Measurements from ENCODE around the gene BRI3. TPM values are rescaled to one million over a fixed set of nuclear protein-coding genes. Genes with fewer than 3 reads are reported as not detected.

BRI3 gene, protein sequence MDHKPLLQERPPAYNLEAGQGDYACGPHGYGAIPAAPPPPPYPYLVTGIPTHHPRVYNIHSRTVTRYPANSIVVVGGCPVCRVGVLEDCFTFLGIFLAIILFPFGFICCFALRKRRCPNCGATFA
- 52.4 and 61.9 TPM in 2 replicates for total RNA-seq

GRCh38 chr7:98280791-98281756 is at the start of gene BRI3:
TSS of gene BRI3 (plus strand) at chr7:98281686. CDS start at chr7:98281796, 110 bp downstream.

GRCh38 chr7:98251601-98252424 is 29.7 kb upstream of the BRI3 start, which contains the start of gene TECPR1:
TSS of gene TECPR1 (minus strand) at chr7:98252232. CDS start at chr7:98246146, 6,086 bp downstream.

Other genes with a start within 250 kb of the BRI3 start
- gene LMTK2, start 174.8 kb upstream of the BRI3 start, total RNA-seq: 6.4 and 7.3 TPM in 2 replicates
- not detected in 2 replicates for gene BHLHA15, start 70.2 kb upstream of the BRI3 start, total RNA-seq
- gene TECPR1, start 29.5 kb upstream of the BRI3 start, total RNA-seq: 17.6 and 18.8 TPM in 2 replicates
- gene BAIAP2L1, start 119.4 kb downstream of the BRI3 start, total RNA-seq: 1.6 and 4.4 TPM in 2 replicates

Data from cardiac ventricle fibroblast (primary cell).